HG03439 (cell line): ENCODE data around the gene MX2.
"Not testable (repeated sequence)": the region's sequence is repeated elsewhere in the genome, so short reads cannot be mapped to it uniquely, and the experiment has no call there.

Experiments used
- ATAC-seq: cut with Tn5 transposase; IDR thresholded peaks from one replicate; pipeline ENCODE4 v1.9.1; 2021; ENCODE audit warnings: mild to moderate bottlenecking, moderate library complexity; ENCODE audit not compliant: unreplicated experiment

The MX2 gene

GRCh38 chr21:41333752-41334151 is 28.1 kb upstream of the MX2 start:
- no peak for ATAC-seq

- ATAC-seq: no peak
Measured at GRCh38 chr21:41337515-41337914, 24.3 kb upstream of the MX2 start.

- no peak for ATAC-seq
Measured at GRCh38 chr21:41338455-41338854, 23.4 kb upstream of the MX2 start.

GRCh38 chr21:41342035-41342434 is 19.8 kb upstream of the MX2 start:
- no peak for ATAC-seq

- no peak for ATAC-seq
Measured at GRCh38 chr21:41344146-41344545, 17.7 kb upstream of the MX2 start.

GRCh38 chr21:41345356-41345755 is 16.5 kb upstream of the MX2 start:
- no peak for ATAC-seq

- ATAC-seq: no peak
Measured at GRCh38 chr21:41345934-41346685, 15.7 kb upstream of the MX2 start.

GRCh38 chr21:41346758-41347157 is 15.1 kb upstream of the MX2 start:
- ATAC-seq: no peak

GRCh38 chr21:41348434-41348833 is 13.4 kb upstream of the MX2 start:
- ATAC-seq: no peak

- no peak for ATAC-seq
Measured at GRCh38 chr21:41349126-41349525, 12.7 kb upstream of the MX2 start.

GRCh38 chr21:41349619-41350390 is 12.0 kb upstream of the MX2 start:
- ATAC-seq: no peak

GRCh38 chr21:41350436-41351155 is 11.2 kb upstream of the MX2 start:
- no peak for ATAC-seq

- ATAC-seq: no peak
Measured at GRCh38 chr21:41357546-41357945, 4.3 kb upstream of the MX2 start.

GRCh38 chr21:41358193-41359166 is 3.3 kb upstream of the MX2 start:
- no peak for ATAC-seq

- ATAC-seq: no peak
Measured at GRCh38 chr21:41359286-41359685, 2.5 kb upstream of the MX2 start.

- not testable (repeated sequence) for ATAC-seq
Measured at GRCh38 chr21:41359754-41360071, 2.1 kb upstream of the MX2 start.

- ATAC-seq: no peak
Measured at GRCh38 chr21:41360072-41360821, 1.6 kb upstream of the MX2 start.

GRCh38 chr21:41361053-41361785 is 608 bp upstream of the MX2 start:
- ATAC-seq: no peak

- no peak for ATAC-seq
Measured at GRCh38 chr21:41362605-41363369, 960 bp downstream of the MX2 start.
